GM08714 (cell line): ENCODE measurements around the gene ZNF12.

Experiments used
- H3K4me3 ChIP-seq: fragments of 200-500 bp; sonication (Bioruptor generic); 2 replicates; pipeline ENCODE4 v1.5.1; 2014; ENCODE audit warnings: mild to moderate bottlenecking, low read length, inconsistent platforms
- ZNF274 ChIP-seq: IDR thresholded peaks from 2 replicates; pipeline ENCODE4 v1.6.1; 2012; ENCODE audit warnings: mild to moderate bottlenecking, low read depth, low read length

The ZNF12 gene

GRCh38 chr7:6654842-6655610, 51.7 kb downstream of the ZNF12 start:
- TF ChIP-seq ZNF274: no peak
- H3K4me3 ChIP-seq: no peak overlapping the region

DNA sequence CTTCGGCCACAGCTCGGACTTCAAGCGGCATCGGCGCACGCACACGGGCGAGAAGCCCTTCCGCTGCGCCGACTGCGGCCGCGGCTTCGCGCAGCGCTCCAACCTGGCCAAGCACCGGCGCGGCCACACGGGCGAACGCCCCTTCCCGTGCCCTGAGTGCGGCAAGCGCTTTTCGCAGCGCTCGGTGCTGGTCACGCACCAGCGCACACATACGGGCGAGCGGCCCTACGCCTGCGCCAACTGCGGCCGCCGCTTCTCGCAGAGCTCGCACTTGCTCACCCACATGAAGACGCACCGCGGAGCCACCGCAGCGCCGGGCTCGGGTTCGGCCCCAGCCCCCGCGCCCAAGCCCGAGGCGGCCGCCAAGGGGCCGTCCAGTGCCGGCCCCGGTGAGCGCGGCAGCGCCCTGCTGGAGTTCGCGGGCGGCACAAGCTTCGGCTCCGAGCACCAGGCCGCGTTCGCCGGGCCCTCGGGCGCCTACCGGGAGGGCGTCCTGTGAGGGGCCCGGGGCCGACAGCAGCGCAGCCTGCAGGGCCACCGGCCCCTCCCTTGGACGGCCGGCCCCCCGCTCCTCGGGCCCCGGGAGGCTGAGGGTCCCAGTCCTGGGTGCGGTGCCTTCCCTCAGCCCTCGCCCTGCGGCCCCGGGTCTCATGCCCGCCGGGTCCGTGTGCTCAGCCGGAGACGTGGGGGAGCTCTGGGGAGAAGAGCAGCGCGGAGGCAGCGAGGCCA, 52.5 kb downstream of the ZNF12 start:
- no peak for TF ChIP-seq ZNF274
- H3K4me3 ChIP-seq: no peak overlapping the region

- no peak overlapping the region for H3K4me3 ChIP-seq
- TF ChIP-seq ZNF274: no peak
Observed at GRCh38 chr7:6653071-6654003, 53.4 kb downstream of the ZNF12 start.

DNA sequence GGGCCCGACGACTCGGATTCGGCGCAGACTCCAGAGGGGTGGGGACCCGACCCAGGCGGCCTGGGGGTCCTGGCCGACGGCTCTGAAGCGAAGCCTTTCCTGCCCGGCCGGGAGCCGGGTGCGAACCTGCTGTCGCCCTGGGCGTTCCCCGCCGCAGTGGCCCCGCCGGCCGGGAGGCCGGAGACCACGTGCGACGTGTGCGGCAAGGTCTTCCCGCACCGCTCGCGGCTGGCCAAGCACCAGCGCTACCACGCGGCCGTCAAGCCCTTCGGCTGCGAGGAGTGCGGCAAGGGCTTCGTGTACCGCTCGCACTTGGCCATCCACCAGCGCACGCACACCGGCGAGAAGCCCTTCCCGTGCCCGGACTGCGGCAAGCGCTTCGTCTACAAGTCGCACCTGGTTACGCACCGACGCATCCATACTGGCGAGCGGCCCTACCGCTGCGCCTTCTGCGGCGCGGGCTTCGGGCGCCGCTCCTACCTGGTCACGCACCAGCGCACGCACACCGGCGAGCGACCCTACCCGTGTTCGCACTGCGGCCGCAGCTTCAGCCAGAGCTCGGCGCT, 54.2 kb downstream of the ZNF12 start:
- H3K4me3 ChIP-seq: no peak overlapping the region
- no peak for TF ChIP-seq ZNF274

- no peak overlapping the region for H3K4me3 ChIP-seq
- no peak for TF ChIP-seq ZNF274
Observed at GRCh38 chr7:6651851-6652445, 54.8 kb downstream of the ZNF12 start.

GRCh38 chr7:6650521-6651011, 56.2 kb downstream of the ZNF12 start:
- TF ChIP-seq ZNF274: no peak
- H3K4me3 ChIP-seq: no peak overlapping the region

- no peak overlapping the region for H3K4me3 ChIP-seq
- no peak for TF ChIP-seq ZNF274
Observed at GRCh38 chr7:6650086-6650485, 56.7 kb downstream of the ZNF12 start.

DNA sequence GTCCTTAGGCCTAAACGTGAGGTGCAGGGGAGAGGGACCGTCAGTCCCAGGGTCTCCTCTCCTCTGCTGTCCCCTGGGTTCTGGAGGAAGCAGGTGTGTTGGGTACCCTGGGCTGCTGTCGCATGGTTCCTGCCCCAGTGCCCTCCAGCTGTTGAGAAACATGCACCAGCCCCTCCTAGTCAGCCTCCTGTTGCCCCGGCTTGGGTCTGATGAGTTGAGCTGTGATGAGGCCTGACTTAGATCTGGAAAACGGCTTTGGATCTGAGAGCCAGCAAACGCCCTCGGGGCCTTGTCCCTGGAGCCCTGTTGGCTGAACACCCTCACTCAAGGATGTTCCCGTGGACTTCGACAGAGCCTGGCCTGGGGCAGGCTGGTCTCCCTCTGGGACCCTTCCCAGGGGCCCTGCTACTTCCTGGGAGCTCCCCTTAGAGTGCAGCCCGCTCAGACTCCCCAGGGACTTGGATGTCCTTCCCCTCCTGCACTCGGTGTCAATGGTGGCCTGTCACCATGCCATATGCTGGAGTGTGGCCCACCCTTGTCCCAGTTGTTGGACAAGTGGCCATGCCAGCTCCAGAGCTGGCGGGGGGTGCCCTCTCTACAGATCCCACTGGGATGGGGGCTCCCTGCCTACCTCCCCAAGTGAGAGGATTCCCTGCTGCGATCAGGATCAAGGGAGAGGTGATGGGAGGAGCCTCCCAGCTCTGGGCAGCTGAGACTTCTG, 57.3 kb downstream of the ZNF12 start:
- TF ChIP-seq ZNF274: no peak
- H3K4me3 ChIP-seq: no peak overlapping the region

DNA sequence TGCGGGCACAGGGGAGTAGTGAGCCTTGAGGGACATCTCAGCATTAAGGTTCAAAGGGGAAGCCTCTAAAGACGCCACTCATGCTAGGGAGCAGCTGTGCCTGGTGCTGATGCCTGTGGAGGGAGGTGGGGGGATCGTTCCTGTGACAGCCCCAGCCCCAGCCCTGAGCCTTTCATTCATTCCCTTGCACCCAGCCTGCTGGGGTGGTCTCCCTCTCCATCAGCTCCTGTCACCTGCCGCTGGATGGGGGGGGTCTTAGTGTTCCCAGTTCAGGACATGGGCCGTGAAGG, 58.0 kb downstream of the ZNF12 start:
- TF ChIP-seq ZNF274: no peak
- H3K4me3 ChIP-seq: no peak overlapping the region

DNA sequence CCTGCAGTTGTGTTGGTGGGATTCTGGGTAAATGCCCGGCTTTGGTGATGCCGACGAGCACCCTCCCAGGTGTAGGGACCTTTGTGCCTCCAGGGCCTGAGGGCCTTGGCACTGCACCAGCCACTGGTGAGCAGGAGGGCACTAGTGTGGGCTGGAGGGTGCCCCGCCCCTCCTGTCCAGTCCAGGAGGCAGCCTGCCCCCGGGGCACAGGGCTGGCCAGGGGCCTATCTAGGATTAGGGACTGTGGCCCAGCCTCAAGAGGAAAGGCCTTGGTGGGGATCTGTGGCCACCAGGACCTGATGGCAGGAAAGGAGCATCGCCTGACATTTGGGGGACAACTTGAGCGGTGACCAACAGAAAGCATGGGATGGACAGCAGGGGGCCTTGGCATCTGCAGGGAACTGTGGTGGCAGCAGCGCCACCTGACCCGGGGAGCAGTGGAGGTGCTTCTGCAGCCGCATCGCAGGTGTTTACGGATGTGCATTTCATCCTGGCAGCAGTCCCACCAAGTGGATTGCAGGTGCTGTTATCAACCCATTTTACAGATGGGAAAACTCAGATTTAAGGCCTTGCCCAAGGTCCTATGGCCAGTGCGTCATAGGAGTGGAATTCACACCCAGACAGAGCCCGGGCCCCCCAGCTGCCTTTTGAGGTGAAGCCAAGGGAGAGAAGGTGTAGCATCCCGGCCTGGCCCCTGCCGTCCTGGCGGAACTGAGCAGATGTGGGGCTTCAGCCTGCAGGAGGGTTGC, 58.5 kb downstream of the ZNF12 start:
- TF ChIP-seq ZNF274: no peak
- no peak overlapping the region for H3K4me3 ChIP-seq

DNA sequence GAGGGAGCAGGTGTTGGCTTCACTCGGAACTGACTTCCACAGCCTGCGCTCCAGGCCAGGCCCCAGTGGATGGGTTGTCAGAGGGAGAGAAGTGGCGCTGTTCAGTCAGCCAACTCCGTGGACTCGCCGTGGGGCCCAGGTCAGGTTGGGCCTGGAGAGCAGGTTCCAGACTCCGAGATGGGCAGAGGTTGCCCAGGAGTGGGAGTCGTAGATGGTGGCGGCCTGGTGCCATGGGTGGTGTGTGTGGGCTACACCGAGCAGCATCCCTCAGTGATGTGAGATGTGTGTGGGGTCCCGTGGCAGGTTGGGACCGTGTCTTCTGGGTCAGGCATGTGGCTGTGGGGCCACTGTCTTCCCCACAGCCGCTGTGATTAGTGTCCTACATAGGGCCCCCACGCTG, 59.2 kb downstream of the ZNF12 start:
- H3K4me3 ChIP-seq: no peak overlapping the region

GRCh38 chr7:6647080-6647479, 59.7 kb downstream of the ZNF12 start:
- TF ChIP-seq ZNF274: no peak
- H3K4me3 ChIP-seq: no peak overlapping the region

More for the DNA sequence above, 59.2 kb downstream of the ZNF12 start:
- no peak for TF ChIP-seq ZNF274
